HEK293 (cell line): ENCODE results near the gene SAMD8.
A peak's percentile ranks its signal among the peaks of the same experiment; 100 is the strongest.

Source experiments
- CTCF ChIA-PET: fragments of 350-600 bp; formaldehyde crosslinking; extraction: SDS; loops from one replicate; lab custom pipeline; 2021; ENCODE audit warnings: antibody characterized with exemption; lab: Yijun Ruan, JAX
- POLR2A ChIA-PET: fragments of 300-600 bp; formaldehyde crosslinking; extraction: SDS; loops from one replicate; lab custom pipeline; 2020; ENCODE audit warnings: antibody characterized with exemption, inconsistent platforms; lab: Yijun Ruan, JAX
- H3K27ac ChIP-seq: fragments of 200-500 bp; sonication (Bioruptor generic); 2 replicates; pipeline ENCODE4 v1.5.1; 2014; ENCODE audit warnings: low read depth, low read length, control low read depth, inconsistent platforms; ENCODE audit errors: extremely low read depth
- H3K36me3 ChIP-seq, 2 experiments: fragments of 200-500 bp in 1 of 2; sonication (Bioruptor generic) in 1 of 2; 1 replicate in 1 of 2; 2 replicates in 1 of 2; pipeline ENCODE4 v1.5.1; 2014 to 2017; ENCODE audit warnings: inconsistent platforms in 2 of 2, low read length in 2 of 2; ENCODE audit not compliant: control insufficient read depth in 2 of 2, insufficient read depth in 1 of 2
- H3K4me1 ChIP-seq: fragments of 200-500 bp; sonication (Bioruptor generic); 2 replicates; pipeline ENCODE4 v1.5.1; 2014; ENCODE audit warnings: mild to moderate bottlenecking, low read length, inconsistent platforms; ENCODE audit not compliant: control insufficient read depth, insufficient read depth
- H3K4me3 ChIP-seq: 2 replicates; pipeline ENCODE4 v1.5.1; 2011; ENCODE audit warnings: low read depth, mild to moderate bottlenecking, control low read depth, low read length, moderate library complexity
- H3K9me3 ChIP-seq: fragments of 200-500 bp; sonication (Bioruptor generic); 2 replicates; pipeline ENCODE4 v1.5.1; 2014; ENCODE audit warnings: low read depth, low read length, inconsistent platforms; ENCODE audit not compliant: control insufficient read depth, insufficient read depth
- CTCF ChIP-seq: fragments of 450-650 bp; formaldehyde crosslinking; IDR thresholded peaks from 2 replicates; pipeline ENCODE4 v1.5.1; 2016; ENCODE audit warnings: missing biosample characterization, missing genetic modification characterization
- EGR2 ChIP-seq: fragments of 450-650 bp; formaldehyde crosslinking; IDR thresholded peaks from 2 replicates; pipeline ENCODE4 v1.5.1; 2016; ENCODE audit warnings: low read depth, missing biosample characterization, missing genetic modification characterization
- GFI1B ChIP-seq: fragments of 450-650 bp; formaldehyde crosslinking; IDR thresholded peaks from 2 replicates; pipeline ENCODE4 v1.5.1; 2016; ENCODE audit warnings: missing biosample characterization, missing genetic modification characterization
- HOXD13 ChIP-seq: sonication (generic); formaldehyde crosslinking; IDR thresholded peaks from 2 replicates; pipeline ENCODE4 v1.8.0; 2022; ENCODE audit warnings: missing genetic modification reagents, borderline replicate concordance
- ZFHX2 ChIP-seq: fragments of 450-650 bp; formaldehyde crosslinking; conservative IDR thresholded peaks from 2 replicates; pipeline ENCODE4 v1.5.1; 2016; ENCODE audit warnings: missing biosample characterization, missing genetic modification characterization
- ZNF26 ChIP-seq: fragments of 450-650 bp; formaldehyde crosslinking; IDR thresholded peaks from 2 replicates; pipeline ENCODE4 v1.5.1; 2016; ENCODE audit warnings: missing biosample characterization, missing genetic modification characterization
- ZNF391 ChIP-seq: fragments of 450-650 bp; formaldehyde crosslinking; IDR thresholded peaks from 2 replicates; pipeline ENCODE4 v1.5.1; 2016; ENCODE audit warnings: low read depth, missing biosample characterization, missing genetic modification characterization, borderline replicate concordance
- ZNF404 ChIP-seq: fragments of 450-650 bp; formaldehyde crosslinking; IDR thresholded peaks from 2 replicates; pipeline ENCODE4 v1.5.1; 2017; ENCODE audit warnings: missing biosample characterization, missing genetic modification characterization
- ZNF510 ChIP-seq: fragments of 450-650 bp; formaldehyde crosslinking; IDR thresholded peaks from 2 replicates; pipeline ENCODE4 v1.5.1; 2018; ENCODE audit warnings: mild to moderate bottlenecking, missing genetic modification characterization, missing biosample characterization; ENCODE audit not compliant: insufficient replicate concordance
- ZNF580 ChIP-seq: fragments of 450-650 bp; formaldehyde crosslinking; IDR thresholded peaks from 2 replicates; pipeline ENCODE4 v1.5.1; 2016; ENCODE audit warnings: missing biosample characterization, missing genetic modification characterization
- ZNF585B ChIP-seq: fragments of 450-650 bp; formaldehyde crosslinking; IDR thresholded peaks from 2 replicates; pipeline ENCODE4 v1.5.1; 2016; ENCODE audit warnings: missing biosample characterization, missing genetic modification characterization
- ZNF677 ChIP-seq: fragments of 450-650 bp; IDR thresholded peaks from 2 replicates; pipeline ENCODE4 v1.5.0; 2018; ENCODE audit warnings: missing biosample characterization, mild to moderate bottlenecking, missing genetic modification characterization, moderate library complexity
- ZNF843 ChIP-seq: fragments of 450-650 bp; formaldehyde crosslinking; IDR thresholded peaks from 2 replicates; pipeline ENCODE4 v1.5.1; 2016; ENCODE audit warnings: missing biosample characterization, missing genetic modification characterization
- TF ChIP-seq, protein P1 (sequence below): fragments of 450-650 bp; formaldehyde crosslinking; IDR thresholded peaks from 2 replicates; pipeline ENCODE4 v1.5.1; 2016; ENCODE audit warnings: missing biosample characterization, missing genetic modification characterization
- TF ChIP-seq, protein P2 (sequence below): sonication (generic); formaldehyde crosslinking; IDR thresholded peaks from 2 replicates; pipeline ENCODE4 v1.8.1; 2022; ENCODE audit warnings: mild to moderate bottlenecking, moderate library complexity, missing genetic modification reagents
- TF ChIP-seq, protein P3 (sequence below): fragments of 450-650 bp; formaldehyde crosslinking; IDR thresholded peaks from 2 replicates; pipeline ENCODE4 v1.5.1; 2016; ENCODE audit warnings: missing biosample characterization, missing genetic modification characterization
- TF ChIP-seq, protein P4 (sequence below): fragments of 450-650 bp; formaldehyde crosslinking; IDR thresholded peaks from 2 replicates; pipeline ENCODE4 v1.5.1; 2016; ENCODE audit warnings: missing biosample characterization, missing genetic modification characterization
- TF ChIP-seq, protein P5 (sequence below): fragments of 450-650 bp; formaldehyde crosslinking; IDR thresholded peaks from 2 replicates; pipeline ENCODE4 v1.5.1; 2016; ENCODE audit warnings: missing biosample characterization, missing genetic modification characterization

SAMD8 gene

GRCh38 chr10:75072727-75073126 lies 38.7 kb upstream of the SAMD8 start:
- ChIA-PET CTCF (interaction anchor here (0.5 kb wide), 1 partner anchor 13 kb away, joined by 3 read pairs; no protein-coding TSS in a partner anchor), POLR2A (no interaction called here)
- H3K9me3 ChIP-seq: no peaks in the 10 kb centered on the region
- no peak overlapping the region for H3K4me3 ChIP-seq
- H3K36me3 ChIP-seq: no peaks in the 10 kb centered on the region
- TF ChIP-seq EGR2 (tag by site-specific recombination) (peak; percentile 43; the same call in 1 of the 2 replicates), ZNF843 (tag by site-specific recombination) (no peak), ZNF404 (tag by site-specific recombination) (no peak), ZFHX2 (peak; percentile 45; the same call in 1 of the 2 replicates)
- TF ChIP-seq, protein P1, sequence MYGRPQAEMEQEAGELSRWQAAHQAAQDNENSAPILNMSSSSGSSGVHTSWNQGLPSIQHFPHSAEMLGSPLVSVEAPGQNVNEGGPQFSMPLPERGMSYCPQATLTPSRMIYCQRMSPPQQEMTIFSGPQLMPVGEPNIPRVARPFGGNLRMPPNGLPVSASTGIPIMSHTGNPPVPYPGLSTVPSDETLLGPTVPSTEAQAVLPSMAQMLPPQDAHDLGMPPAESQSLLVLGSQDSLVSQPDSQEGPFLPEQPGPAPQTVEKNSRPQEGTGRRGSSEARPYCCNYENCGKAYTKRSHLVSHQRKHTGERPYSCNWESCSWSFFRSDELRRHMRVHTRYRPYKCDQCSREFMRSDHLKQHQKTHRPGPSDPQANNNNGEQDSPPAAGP (tag by site-specific recombination): no peak
- TF ChIP-seq, protein P2, sequence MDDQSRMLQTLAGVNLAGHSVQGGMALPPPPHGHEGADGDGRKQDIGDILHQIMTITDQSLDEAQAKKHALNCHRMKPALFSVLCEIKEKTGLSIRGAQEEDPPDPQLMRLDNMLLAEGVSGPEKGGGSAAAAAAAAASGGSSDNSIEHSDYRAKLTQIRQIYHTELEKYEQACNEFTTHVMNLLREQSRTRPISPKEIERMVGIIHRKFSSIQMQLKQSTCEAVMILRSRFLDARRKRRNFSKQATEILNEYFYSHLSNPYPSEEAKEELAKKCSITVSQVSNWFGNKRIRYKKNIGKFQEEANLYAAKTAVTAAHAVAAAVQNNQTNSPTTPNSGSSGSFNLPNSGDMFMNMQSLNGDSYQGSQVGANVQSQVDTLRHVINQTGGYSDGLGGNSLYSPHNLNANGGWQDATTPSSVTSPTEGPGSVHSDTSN (CRISPR knock-in tag): no peak
- TF ChIP-seq, protein P3, sequence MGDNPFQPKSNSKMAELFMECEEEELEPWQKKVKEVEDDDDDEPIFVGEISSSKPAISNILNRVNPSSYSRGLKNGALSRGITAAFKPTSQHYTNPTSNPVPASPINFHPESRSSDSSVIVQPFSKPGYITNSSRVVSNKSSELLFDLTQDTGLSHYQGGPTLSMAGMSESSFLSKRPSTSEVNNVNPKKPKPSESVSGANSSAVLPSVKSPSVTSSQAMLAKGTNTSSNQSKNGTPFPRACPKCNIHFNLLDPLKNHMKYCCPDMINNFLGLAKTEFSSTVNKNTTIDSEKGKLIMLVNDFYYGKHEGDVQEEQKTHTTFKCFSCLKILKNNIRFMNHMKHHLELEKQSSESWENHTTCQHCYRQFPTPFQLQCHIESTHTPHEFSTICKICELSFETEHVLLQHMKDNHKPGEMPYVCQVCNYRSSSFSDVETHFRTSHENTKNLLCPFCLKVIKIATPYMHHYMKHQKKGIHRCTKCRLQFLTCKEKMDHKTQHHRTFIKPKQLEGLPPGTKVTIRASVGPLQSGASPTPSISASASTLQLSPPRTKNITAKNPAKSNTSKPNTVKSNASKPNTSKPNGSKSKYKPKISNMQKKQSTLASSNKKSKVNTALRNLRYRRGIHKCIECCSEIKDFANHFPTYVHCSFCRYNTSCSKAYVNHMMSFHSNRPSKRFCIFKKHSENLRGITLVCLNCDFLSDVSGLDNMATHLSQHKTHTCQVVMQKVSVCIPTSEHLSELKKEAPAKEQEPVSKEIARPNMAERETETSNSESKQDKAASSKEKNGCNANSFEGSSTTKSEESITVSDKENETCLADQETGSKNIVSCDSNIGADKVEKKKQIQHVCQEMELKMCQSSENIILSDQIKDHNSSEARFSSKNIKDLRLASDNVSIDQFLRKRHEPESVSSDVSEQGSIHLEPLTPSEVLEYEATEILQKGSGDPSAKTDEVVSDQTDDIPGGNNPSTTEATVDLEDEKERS: no peak
- TF ChIP-seq, all 188 proteins: peak for 2
- Histone ChIP-seq H3K27ac (no peak overlapping the region), H3K4me1 (no peaks in the 10 kb centered on the region; the same call in 1 of the 2 replicates)

DNA sequence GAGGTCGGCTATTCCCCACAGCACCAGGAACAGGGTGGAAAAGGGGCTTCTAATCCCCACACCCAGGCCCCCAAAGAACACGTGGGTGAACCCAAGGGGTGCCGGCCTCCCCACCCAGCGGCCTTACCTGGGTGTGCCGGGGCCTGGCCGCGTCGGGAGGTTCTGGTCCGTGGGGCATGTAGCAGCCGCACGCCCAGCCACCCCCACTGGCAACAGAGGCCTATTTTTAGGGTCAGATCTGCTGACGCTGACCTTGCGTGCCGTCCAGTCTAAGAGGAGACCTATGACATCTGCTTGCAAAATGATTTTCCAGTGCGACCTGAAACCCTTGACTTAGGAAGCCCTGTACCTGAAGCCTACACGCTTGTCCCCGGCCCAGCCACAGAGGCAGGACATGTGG lies 38.0 kb upstream of the SAMD8 start:
- Histone ChIP-seq H3K9me3 (no peaks in the 10 kb centered on the region), H3K36me3 (no peaks in the 10 kb centered on the region), H3K27ac (no peak overlapping the region), H3K4me3 (no peak overlapping the region), H3K4me1 (no peaks in the 10 kb centered on the region; the same call in 1 of the 2 replicates)
- ChIA-PET CTCF (no interaction called here), POLR2A (no interaction called here)
- TF ChIP-seq GFI1B (tag by site-specific recombination): no peak
- TF ChIP-seq HOXD13 (CRISPR knock-in tag): no peak
- TF ChIP-seq, protein P4, sequence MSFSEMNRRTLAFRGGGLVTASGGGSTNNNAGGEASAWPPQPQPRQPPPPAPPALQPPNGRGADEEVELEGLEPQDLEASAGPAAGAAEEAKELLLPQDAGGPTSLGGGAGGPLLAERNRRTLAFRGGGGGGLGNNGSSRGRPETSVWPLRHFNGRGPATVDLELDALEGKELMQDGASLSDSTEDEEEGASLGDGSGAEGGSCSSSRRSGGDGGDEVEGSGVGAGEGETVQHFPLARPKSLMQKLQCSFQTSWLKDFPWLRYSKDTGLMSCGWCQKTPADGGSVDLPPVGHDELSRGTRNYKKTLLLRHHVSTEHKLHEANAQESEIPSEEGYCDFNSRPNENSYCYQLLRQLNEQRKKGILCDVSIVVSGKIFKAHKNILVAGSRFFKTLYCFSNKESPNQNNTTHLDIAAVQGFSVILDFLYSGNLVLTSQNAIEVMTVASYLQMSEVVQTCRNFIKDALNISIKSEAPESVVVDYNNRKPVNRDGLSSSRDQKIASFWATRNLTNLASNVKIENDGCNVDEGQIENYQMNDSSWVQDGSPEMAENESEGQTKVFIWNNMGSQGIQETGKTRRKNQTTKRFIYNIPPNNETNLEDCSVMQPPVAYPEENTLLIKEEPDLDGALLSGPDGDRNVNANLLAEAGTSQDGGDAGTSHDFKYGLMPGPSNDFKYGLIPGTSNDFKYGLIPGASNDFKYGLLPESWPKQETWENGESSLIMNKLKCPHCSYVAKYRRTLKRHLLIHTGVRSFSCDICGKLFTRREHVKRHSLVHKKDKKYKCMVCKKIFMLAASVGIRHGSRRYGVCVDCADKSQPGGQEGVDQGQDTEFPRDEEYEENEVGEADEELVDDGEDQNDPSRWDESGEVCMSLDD (tag by site-specific recombination): no peak
- TF ChIP-seq CTCF: no peak
- no peak for TF ChIP-seq ZNF585B (tag by site-specific recombination)
- no peak for TF ChIP-seq ZNF510 (tag by site-specific recombination)
- no peak for TF ChIP-seq ZNF677 (tag by site-specific recombination)
- no peak for TF ChIP-seq ZNF580
- TF ChIP-seq, protein P5, sequence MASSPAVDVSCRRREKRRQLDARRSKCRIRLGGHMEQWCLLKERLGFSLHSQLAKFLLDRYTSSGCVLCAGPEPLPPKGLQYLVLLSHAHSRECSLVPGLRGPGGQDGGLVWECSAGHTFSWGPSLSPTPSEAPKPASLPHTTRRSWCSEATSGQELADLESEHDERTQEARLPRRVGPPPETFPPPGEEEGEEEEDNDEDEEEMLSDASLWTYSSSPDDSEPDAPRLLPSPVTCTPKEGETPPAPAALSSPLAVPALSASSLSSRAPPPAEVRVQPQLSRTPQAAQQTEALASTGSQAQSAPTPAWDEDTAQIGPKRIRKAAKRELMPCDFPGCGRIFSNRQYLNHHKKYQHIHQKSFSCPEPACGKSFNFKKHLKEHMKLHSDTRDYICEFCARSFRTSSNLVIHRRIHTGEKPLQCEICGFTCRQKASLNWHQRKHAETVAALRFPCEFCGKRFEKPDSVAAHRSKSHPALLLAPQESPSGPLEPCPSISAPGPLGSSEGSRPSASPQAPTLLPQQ (tag by site-specific recombination): no peak
- TF ChIP-seq ZNF26 (tag by site-specific recombination): no peak
- TF ChIP-seq ZNF391 (tag by site-specific recombination): no peak
